Thymus (tissue), 14 donors: Measurements from ENCODE around the gene KYAT1. TPM values are rescaled to one million over a fixed set of nuclear protein-coding genes. Genes with fewer than 3 reads are reported as not detected.

Source experiments
- DNase-seq, 9 donors: peaks; one replicate each; pipeline ENCODE4 v3.0.0-alpha.2; 2013; ENCODE audit warnings: low spot score in 9 of 9, low read depth in 6 of 9, missing footprints in 1 of 9
- H3K27ac ChIP-seq, 2 donors: one replicate each; pipeline ENCODE4 v1.5.1; 2013; ENCODE audit warnings: control low read depth in 1 of 2, low read depth in 1 of 2, low read length in 1 of 2, mild to moderate bottlenecking in 1 of 2, moderate library complexity in 1 of 2
- H3K27me3 ChIP-seq, 2 donors: one replicate each; pipeline ENCODE4 v1.5.1; 2013; ENCODE audit warnings: low read length in 1 of 2; ENCODE audit not compliant: control insufficient read depth in 2 of 2, insufficient read depth in 1 of 2
- H3K36me3 ChIP-seq, 2 donors: one replicate each; pipeline ENCODE4 v1.5.1; 2013; ENCODE audit warnings: low read length in 1 of 2, mild to moderate bottlenecking in 1 of 2, moderate library complexity in 1 of 2; ENCODE audit not compliant: control insufficient read depth in 2 of 2, insufficient read depth in 2 of 2
- H3K4me1 ChIP-seq, 2 donors: one replicate each; pipeline ENCODE4 v1.5.1; 2013; ENCODE audit warnings: low read length in 2 of 2; ENCODE audit not compliant: control insufficient read depth in 2 of 2, insufficient read depth in 2 of 2
- H3K4me3 ChIP-seq, 2 donors: one replicate each; pipeline ENCODE4 v1.5.1; 2013; ENCODE audit warnings: low read length in 2 of 2, control low read depth in 1 of 2, mild to moderate bottlenecking in 1 of 2
- H3K9me3 ChIP-seq, 2 donors: one replicate each; pipeline ENCODE4 v1.5.1; 2013; ENCODE audit warnings: low read length in 1 of 2, mild to moderate bottlenecking in 1 of 2; ENCODE audit not compliant: control insufficient read depth in 2 of 2, insufficient read depth in 1 of 2
- WGBS: extraction: QIAGEN DNeasy Blood & Tissue Kit; methylation state at CpG from one replicate; pipeline ENCODE4 v1.1.7; 2013; 5-methylcytosine and 5-hydroxymethylcytosine counted together
- long read RNA-seq, 10 donors: transcript quantifications; one replicate each; lab custom pipeline, GENCODE V29; 2026
- polyA plus RNA-seq: library from polyadenylated mRNA; stranded (reverse); fragments of 200-250 nt; gene quantifications from one replicate; pipeline ENCODE4 v1.2.3, GENCODE V29; 2013
- total RNA-seq: library from RNA; stranded (reverse); fragments of 120-200 nt; gene quantifications from one replicate; pipeline ENCODE4 v1.2.4, GENCODE V29; 2013
- donor health status: healthy.

Gene KYAT1
- total RNA-seq (16.1 TPM), polyA plus RNA-seq (9.9 TPM)
- long read RNA-seq, donor 1, result 0 reads
- long read RNA-seq, donor 2, result 0 reads
- long read RNA-seq, donor 3, partial matches to known transcripts, result 6 of 9 reads
- long read RNA-seq, donor 3, other reads (novel, unspliced or antisense), result 0 of 9 reads
- long read RNA-seq, donor 4, partial matches to known transcripts, result 0 of 2 reads
- long read RNA-seq, donor 4, other reads (novel, unspliced or antisense), result 0 of 2 reads
- long read RNA-seq, donor 5, partial matches to known transcripts, result 0 of 2 reads
- long read RNA-seq, donor 5, other reads (novel, unspliced or antisense), result 0 of 2 reads
- long read RNA-seq, donor 6, partial matches to known transcripts, result 36 of 38 reads
- long read RNA-seq, donor 6, other reads (novel, unspliced or antisense), result 0 of 38 reads
- long read RNA-seq, donor 7, result 0 reads
- long read RNA-seq, donor 8, result 0 reads
- long read RNA-seq, donor 9, result 0 reads
- long read RNA-seq, donor 10, result 0 reads

DNA sequence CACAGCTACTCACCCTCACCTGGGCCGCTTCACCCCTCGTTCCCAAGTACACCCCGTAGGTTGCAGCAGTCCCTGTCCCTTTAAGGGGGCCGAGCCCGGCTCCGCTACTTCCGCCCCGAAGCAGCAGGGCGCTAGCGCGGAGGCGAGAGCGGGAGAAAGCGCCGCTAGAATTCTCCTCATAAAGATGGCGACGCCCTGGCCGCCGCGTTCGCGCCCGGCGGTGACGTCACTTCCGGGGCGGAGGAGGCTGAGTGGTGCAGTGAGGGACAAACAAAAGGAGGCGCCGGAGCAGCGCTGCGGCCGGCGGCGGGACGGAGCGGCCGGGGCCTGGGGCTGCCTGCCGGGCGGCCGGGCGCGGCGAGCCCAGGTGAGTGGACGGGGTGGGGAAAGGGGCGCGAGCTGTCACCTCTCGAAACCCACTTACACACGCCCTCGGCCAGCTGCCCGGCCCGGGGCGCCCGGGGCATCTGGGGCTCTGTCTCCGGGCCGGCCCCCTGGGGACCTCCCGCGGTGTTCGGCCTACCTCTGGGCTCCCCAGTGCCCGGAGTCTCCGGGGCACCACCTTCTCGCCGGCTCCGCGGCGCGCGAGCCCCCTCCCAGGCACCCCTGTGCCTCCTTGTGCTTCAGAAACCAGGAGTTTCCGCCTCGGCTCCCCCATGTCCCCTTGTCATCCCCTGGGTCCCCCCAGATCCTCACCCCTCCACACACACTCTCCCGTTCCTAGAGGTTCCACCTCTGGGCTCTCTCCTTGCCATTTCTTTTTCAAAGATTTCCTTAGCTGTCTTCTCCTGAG is at the start of gene KYAT1, which contains the start of gene LRRC8A:
KYAT1 (minus strand) TSS at position 67 of the 793 bp plus-strand sequence. CDS start 36,545 bp downstream, outside the sequence.
LRRC8A (plus strand) TSS at position 250 of the 793 bp plus-strand sequence. CDS start 25,032 bp downstream, outside the sequence.
- peaks cover 13 to 18% of the 10 kb centered on the region in 2 donors for H3K36me3 ChIP-seq
- WGBS, result under 1% methylated on average over 70 of the region's 70 CpGs
- H3K4me1 ChIP-seq, result peaks cover 7 to 22% of the 10 kb centered on the region in 2 donors
- H3K27ac ChIP-seq, result peak within 1 kb of the TSS; percentile 77 to 90
- H3K4me3 ChIP-seq, result peak within 1 kb of the TSS; percentile 92 to 95
- DNase-seq, result peak; percentile 90 to 99 (median 96)
- no peaks in the 10 kb centered on the region for H3K27me3 ChIP-seq
- peaks cover 0 to 6% of the 10 kb centered on the region in 2 donors for H3K9me3 ChIP-seq

DNA sequence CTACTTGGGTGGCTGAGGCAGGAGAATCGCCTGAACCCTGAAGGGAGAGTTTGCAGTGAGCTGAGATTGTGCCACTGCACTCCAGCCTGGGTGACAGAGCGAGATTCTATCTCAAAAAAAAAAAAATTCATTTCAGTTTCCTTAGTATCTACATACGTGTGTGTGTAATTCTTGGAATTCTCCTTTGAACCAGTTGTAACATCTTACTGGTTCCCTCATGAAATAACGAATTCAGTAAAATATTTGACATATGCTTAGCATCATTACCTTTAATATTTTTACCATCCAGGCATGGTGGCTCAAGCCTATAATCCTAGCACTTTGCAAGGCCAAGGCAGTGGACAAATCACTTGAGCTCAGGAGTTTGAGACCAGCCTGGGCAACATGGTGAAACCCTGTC is 47.8 kb upstream of the KYAT1 start:
- no peaks in the 10 kb centered on the region for H3K27me3 ChIP-seq
- no peak overlapping the region for H3K4me3 ChIP-seq
- 86% methylated on average over 4 of the region's 4 CpGs for WGBS
- no peaks in the 10 kb centered on the region for H3K36me3 ChIP-seq
- no peak for DNase-seq
- H3K9me3 ChIP-seq, result no peaks in the 10 kb centered on the region
- peaks cover 0 to 12% of the 10 kb centered on the region in 2 donors for H3K4me1 ChIP-seq
- H3K27ac ChIP-seq, result no peak overlapping the region

DNA sequence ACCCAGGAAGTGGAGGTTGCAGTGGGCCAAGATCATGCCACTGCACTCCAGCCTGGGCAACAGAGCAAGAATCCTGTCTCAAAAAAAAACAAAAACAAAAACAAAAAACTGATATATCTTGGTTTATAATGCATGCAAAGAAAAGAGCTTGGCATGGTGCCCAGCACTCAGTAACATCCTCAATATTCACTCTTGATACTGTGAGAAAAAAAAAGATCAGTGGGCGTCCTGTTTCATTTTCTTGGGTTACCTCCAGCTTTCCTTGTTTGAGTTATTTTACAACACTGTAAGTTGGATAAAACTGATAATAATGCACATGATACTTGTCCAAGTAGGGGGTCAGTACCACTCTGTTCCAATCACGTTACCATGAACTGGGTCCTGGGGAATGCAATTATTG is 46.9 kb upstream of the KYAT1 start:
- Histone ChIP-seq H3K4me1 (peaks cover 0 to 12% of the 10 kb centered on the region in 2 donors), H3K4me3 (no peak overlapping the region), H3K27ac (no peak overlapping the region), H3K27me3 (no peaks in the 10 kb centered on the region), H3K9me3 (no peaks in the 10 kb centered on the region), H3K36me3 (no peaks in the 10 kb centered on the region)
- 96% methylated on average over 2 of the region's 2 CpGs for WGBS
- no peak for DNase-seq

DNA sequence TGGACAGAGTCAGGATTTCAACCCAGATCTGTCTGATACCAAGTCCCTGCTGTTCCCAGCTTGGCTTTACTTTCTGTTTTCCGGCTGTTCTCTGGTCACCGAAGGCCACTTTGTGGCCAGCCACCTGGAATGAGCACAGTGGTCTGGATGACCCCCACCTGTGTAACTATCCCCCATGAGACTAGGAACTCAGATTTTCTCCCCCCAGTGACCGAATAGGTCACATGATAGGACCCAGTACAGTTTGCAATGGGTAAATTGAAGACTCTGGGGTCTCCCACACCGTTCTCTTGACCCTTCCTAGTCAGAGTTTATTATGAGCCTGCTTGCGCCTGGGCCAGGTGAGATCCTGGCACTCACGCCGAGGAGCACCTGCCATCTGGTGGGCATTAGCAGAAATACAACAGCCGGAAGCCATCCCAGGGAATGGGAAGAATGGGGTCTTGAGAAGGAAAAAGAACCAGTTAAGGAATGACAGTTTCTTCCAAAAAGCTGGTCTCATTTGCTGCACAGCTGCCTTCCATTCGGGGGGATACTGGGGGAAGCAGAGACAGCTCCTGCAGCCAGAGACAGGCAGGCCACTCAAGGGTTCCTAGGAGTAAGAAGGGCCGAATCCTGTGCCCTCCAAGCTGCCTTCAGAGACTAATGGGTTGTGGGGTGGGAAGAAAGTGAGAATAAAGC is 46.1 kb upstream of the KYAT1 start:
- 51% methylated on average over 10 of the region's 10 CpGs for WGBS
- DNase-seq, result peak in 6 of 9 donors; percentile 26 to 60 (median 42)
- no peak overlapping the region for H3K27ac ChIP-seq
- H3K4me1 ChIP-seq, result peaks cover 0 to 12% of the 10 kb centered on the region in 2 donors
- no peaks in the 10 kb centered on the region for H3K9me3 ChIP-seq
- no peaks in the 10 kb centered on the region for H3K36me3 ChIP-seq
- no peak overlapping the region for H3K4me3 ChIP-seq
- no peaks in the 10 kb centered on the region for H3K27me3 ChIP-seq

DNA sequence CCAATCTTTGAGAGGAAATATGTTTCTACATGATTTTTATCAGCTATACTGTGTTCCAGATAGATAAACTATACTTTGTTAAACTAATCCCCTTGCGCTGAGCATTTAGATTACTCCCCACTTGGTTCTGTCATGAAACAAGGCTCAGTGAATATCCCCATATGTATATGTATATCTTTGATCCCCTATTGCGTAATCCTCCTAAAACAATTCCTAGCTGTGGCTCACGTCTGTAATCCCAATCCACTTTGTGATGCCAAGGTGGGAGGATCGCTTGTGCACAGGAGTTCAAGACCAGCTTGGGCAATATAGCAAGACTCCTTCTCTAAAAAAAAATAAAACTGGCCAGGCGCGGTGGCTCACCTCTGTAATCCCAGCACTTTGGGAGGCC is 41.7 kb upstream of the KYAT1 start:
- peaks cover 2 to 45% of the 10 kb centered on the region in 2 donors for H3K4me1 ChIP-seq
- WGBS, result 98% methylated on average over 6 of the region's 6 CpGs
- H3K27me3 ChIP-seq, result no peaks in the 10 kb centered on the region
- H3K4me3 ChIP-seq, result no peak overlapping the region
- DNase-seq, result no peak
- H3K27ac ChIP-seq, result no peak overlapping the region
- H3K36me3 ChIP-seq, result no peaks in the 10 kb centered on the region
- no peaks in the 10 kb centered on the region for H3K9me3 ChIP-seq

DNA sequence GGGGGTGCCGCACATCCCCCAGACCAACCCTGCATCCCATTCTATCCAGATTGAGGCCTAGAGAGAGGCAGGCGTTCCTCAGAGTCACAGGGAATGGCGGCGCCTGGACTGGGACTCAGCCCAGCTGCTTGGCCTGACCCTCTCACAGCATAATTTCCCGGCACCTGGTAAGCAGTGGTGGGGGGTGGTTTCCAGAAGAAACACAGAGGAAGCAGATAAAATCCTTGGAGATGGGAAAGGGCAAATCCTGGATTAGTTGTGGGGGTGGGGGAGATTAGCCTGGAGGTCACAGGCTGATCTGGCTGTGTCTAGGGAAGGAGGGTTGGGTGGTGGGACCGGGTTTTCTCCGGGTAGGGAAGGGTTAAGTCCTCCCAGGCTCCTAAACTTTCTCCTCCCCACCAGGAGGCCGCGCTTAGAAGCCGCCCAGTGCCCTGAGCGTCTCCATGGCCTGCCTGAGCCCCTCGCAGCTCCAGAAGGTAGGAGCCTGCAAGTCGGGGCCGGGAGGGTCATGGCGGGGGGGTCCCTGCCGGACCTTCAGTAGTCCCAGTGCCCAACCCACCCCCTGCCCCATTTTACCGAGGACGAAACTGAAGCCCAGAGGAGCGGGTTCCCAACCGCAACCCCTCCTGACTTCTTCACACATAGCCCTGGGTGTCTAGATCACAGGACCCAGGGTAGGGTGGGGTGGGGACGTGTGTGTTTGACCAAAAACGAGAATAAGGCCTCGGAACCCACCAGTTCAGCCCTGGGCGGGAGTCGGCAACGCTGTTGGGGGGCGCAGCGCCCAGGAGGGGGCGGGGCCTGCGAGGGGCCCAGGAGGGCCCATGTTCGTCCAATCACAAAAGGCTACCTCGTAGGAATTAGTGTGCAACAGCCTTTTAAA is 40.4 kb upstream of the KYAT1 start:
- 22% methylated on average over 32 of the region's 32 CpGs for WGBS
- Histone ChIP-seq H3K4me3 (peak overlapping the region; percentile 53 to 58), H3K36me3 (peaks cover 11% of the 10 kb centered on the region in 2 donors), H3K27ac (peak overlapping the region; percentile 20 to 71), H3K9me3 (no peaks in the 10 kb centered on the region), H3K4me1 (peaks cover 2 to 37% of the 10 kb centered on the region in 2 donors), H3K27me3 (no peaks in the 10 kb centered on the region)
- DNase-seq, result peak in 4 of 9 donors; percentile 35 to 76 (median 55)

- Histone ChIP-seq H3K4me3 (peak within 1 kb of the TSS in 1 of 2 donors; percentile 58), H3K27ac (peak within 1 kb of the TSS in 1 of 2 donors; percentile 57), H3K36me3 (peaks cover 26 to 27% of the 10 kb centered on the region in 2 donors), H3K27me3 (no peaks in the 10 kb centered on the region), H3K9me3 (no peaks in the 10 kb centered on the region), H3K4me1 (peaks cover 2 to 33% of the 10 kb centered on the region in 2 donors)
- 87% methylated on average over 13 of the region's 13 CpGs for WGBS
- no peak for DNase-seq
Observed at GRCh38 chr9:128920381-128921058, 38.8 kb upstream of the KYAT1 start, which contains the start of gene PHYHD1. Gene PHYHD1, plus strand, starts transcription at chr9:128920982. Its CDS starts 1,342 bp downstream, at chr9:128922324.
